GM19455 (cell line): ENCODE measurements around the gene FUS.
"Not testable (repeated sequence)": the region's sequence is repeated elsewhere in the genome, so short reads cannot be mapped to it uniquely, and the experiment has no call there.

Source experiments
- ATAC-seq: cut with Tn5 transposase; IDR thresholded peaks from one replicate; pipeline ENCODE4 v1.9.1; 2021; ENCODE audit not compliant: unreplicated experiment

FUS gene

DNA sequence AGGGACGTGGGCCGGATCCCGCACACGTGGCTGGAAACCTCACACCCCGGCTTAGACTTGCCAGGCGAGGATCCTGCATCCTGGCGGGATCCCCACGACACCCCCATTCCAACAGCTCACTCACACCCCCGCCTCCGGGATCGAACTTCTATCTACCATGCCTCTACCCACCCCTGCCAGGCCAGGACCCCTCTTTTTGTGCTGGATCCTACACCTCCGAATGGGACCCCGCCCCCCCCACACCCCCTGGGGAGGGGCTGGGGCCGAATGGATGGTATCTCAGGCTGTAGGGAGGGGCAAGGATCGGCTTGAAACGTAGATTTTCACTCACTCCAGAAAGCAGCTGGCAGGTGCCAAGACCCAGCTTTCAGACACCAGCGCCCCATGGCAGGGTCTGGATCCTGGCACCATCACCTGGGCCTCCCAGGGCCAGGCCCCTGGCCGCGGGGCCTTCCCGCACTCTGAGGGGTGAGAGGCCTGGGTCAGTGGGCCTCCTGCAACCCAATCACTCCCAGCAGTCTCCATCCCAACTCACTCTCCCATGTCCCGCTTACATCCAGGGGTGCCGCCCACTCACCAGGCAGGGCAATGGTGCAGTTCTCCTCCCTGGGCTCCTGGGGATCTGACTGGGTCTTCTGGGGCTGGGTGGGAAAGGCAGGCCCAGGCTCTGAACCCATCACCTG, 36.8 kb upstream of the FUS start:
- ATAC-seq = no peak

DNA sequence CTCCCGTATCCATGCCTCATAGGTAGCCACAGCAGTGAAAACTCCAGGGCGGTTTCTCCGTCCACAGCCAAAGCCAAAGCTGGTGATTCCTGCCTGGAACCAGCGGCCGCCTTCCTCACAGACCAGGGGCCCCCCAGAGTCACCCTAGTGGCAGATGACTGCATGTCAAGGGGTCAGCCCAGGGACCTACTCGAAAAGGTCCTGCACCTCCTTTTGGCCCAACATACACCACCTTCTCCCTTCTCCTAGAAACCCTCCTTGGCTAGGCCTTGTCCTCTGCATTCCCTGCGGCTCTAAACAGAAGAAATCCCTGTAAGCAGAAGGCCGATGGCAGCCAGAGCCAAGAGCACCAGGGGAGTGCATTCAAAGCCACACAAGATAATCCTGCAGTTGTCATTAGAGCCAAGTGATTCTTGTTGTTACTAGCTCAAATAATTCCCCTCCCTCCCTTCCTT, 36.2 kb upstream of the FUS start:
- no peak for ATAC-seq

DNA sequence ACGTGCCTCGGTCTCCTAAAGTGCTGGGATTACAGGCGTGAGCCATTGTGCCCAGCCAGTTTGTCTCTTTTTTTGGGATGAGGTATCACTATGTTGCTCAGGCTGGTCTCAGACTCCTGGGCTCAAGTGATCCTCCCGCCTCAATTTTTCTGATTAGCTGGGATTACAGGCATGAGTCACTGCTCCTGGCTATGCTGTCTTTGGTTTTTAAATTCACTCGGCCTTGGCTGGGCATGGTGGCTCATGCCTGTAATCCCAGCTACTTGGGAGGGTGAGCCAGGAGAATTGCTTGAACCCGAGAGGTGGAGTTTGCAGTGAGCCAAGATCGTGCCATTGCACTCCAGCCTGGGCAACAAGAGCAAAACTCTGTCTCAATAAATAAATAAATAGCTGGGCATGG, 35.5 kb upstream of the FUS start:
- not testable (repeated sequence) for ATAC-seq

DNA sequence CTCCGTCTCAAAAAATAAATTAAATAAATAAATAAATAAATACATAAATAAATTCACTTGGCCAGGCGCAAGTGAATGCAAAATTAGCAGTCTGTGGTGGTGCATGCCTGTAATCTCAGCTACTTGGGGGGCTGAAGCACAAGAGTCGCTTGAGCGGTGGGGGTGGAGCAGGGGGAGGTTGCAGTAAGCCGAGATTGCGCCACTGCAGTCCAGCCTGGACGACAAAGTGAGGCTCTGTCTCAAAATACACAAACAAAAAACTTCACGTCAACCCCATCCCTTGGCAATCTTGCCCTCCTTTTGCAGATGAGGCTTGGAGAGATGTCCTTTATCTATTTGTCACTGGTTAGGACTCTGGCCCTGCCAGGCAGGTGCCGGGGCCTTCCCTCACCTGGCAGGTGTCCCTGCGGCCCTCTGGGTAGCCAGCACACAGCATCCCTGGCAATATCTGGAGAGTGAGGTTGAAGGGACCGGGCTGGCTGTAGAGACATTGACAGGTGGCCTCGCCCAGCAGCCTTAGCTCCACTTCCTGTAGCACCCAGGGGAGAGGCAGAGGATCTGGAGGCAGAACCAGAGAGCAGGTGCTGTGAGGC, 34.4 kb upstream of the FUS start:
- ATAC-seq = no peak

DNA sequence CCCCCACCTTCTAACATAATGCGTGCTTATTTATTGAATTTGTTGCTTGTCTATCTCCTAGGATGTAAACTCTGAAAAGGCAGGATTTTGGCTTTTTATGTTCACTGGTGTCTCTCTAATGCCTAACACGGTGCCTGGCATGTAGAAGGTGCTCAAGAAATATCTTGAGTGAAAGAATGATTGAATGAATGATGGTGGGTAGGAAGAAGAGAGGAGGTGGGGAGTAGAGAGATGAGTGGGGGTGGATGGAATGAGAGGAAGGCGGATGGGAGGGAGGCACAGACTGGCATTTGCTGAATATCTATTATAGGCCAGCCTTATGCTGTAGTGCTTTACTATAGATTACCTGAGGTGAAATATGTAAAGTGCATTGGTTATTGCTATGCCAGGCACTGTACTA, 32.4 kb upstream of the FUS start:
- no peak for ATAC-seq

DNA sequence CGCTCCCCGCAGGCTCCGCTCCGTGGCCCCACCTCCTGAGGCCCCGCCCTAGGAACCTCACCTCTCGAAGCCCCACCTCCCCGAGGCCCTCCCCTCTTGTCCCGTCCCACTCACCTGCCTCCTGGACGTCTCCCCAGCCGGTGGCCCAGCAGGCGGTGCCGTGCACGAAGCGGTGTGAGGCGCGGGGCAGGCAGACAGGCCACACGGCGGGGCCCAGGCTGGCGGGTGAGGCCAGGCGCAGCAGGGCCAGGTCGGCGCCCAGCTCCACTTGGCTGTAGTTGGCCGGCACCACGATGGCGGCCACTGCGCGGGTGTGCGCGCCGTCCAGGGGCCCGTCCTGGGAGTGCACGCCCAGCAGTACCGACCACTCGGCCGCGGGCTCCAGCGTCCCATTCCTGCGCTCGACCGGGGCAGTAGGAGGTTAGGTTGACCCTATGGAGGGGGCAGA, 31.6 kb upstream of the FUS start:
- no peak for ATAC-seq

DNA sequence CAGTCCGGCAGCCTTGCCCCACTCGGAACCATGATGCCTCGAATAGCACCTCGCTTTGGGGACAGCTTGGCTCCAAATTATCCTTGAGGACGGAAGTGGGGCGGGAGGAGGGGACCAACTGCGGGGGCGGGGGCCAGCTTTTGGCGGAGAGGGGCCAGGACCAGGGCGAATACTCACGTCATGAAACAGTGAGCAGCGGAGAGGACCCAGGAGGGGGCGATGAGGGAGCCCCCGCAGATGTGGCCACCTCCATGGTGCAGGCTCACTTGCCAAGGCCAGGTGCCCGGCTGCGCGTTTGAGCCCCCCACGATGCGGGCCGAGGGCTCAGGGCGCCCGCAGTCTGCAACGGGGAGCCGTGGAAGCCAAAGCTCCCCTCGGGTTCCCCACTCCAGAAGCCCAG, 31.0 kb upstream of the FUS start:
- no peak for ATAC-seq

DNA sequence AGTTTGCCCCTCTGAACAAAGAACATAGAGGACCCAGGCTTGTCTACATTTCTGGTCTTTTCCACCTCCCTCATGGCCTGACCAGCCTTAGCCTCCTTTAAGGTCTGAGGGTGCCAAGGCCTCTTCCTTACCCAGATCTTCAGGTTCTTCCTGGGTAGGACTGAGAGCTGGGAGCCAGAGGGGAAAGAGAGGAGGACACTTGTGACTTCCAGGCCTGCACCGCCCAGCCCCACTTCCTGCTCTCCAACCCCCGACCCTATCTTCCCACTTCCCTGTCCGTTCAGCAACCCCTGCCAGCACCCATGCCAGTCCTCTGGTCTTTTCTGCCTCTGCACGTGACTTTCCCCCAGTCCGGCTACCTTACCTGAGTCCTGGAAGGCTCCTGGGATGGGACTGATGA, 30.6 kb upstream of the FUS start:
- no peak for ATAC-seq

DNA sequence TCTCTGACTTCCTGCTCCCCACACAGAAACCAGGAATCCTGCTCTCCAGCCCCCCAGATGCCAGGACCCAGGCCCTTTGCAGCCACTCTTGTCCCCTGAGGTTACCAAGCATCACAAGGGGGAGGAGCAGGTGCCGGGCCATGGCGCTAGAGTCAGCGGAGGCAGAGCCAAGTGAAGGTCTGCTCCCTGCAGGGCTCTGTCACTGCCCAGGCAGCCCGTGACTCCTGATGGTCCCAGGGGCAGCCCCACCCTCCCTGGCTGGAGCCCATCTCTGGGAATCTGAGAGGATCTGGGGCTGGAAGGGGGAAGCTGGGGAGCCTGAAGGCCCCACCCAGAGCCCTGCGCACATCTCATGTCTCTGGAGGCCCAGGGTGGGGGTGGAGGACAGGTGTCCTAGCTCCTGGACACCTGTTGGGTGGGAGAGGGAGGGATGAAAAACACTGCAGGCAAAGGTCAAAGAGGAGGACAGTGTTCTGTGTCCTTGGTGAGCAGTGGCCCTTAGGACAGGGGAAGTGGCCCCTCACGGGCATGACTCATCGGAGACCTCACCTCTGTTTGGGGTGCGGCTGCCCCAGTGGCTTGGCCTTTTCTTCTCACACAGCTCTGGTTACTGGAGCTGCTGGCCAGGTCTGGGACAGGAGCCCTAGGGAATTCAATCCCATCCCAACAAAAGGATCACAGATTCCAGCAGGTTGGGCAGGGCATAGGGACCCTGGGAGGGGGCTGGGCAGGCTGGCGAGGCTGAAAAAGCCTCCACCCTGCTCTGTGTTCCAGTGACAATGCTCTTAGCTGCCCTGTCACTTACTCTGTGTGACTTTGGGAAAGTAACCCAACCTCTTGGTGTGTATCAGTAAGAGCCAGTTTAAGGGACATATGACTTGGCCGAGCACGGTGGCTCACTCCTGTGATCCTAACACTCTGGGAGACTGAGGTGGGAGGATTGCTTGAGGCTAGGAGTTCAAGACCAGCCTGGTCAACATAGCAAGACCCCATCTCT, 29.7 kb upstream of the FUS start, which contains the start of gene PRSS36:
TSS of gene PRSS36 (minus strand) at position 173 of the 997 bp plus-strand sequence. CDS start at position 142, 31 bp downstream.
- ATAC-seq = no peak

DNA sequence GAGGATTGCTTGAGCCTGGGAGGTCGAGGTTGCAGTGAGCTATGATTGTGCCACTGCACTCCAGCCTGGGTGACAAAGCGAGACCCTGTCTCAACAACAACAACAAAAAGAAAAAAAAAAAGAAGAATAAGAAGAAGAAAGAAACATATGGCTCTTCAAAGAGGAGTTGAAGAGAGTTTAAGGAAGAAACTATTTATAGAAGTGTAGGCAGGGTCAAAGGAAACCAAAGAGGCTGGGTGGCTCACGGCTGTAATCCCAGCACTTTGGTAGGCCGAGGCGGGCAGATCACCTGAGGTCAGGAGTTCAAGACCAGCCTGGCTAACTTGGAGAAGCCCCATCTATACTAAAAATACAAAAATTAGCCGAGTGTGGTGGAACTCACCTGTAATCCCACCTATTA, 29.0 kb upstream of the FUS start:
- not testable (repeated sequence) for ATAC-seq

DNA sequence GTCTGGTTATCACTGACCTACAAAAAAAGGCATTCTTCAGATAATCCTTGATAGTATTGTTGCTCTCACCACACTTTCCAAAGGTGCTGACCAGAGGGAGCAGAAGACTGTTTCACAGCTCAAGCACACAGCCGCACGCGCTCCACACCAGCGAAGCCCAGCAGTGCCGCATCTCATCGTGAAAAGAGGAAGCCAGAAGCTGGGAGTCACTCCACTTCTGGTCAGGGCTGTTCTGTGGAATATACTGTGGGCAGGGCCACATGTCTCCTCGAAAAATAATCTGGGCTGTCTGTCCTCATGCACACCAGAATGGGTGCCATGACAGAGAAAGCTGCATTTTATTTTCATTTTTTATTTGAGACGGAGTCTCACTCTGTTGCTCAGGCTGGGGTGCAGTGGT, 22.8 kb upstream of the FUS start:
- ATAC-seq = no peak

DNA sequence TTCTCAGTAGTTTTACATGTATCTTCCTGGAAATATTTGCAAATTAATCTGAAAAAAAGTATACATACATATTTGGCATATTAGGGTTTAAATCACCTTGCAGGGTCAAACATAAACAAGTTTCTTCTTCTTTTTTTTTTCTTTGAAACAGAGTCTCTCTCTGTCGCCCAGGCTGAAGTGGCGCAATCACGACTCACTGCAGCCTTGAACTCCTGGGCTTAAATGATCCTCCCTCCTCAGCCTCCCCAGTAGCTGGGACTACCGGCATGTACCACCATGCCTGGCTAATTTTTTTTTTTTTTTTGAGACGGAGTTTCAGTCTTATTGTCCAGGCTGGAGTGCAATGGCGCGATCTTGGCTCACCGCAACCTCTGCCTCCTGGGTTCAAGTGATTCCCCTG, 12.6 kb upstream of the FUS start:
- no peak for ATAC-seq

DNA sequence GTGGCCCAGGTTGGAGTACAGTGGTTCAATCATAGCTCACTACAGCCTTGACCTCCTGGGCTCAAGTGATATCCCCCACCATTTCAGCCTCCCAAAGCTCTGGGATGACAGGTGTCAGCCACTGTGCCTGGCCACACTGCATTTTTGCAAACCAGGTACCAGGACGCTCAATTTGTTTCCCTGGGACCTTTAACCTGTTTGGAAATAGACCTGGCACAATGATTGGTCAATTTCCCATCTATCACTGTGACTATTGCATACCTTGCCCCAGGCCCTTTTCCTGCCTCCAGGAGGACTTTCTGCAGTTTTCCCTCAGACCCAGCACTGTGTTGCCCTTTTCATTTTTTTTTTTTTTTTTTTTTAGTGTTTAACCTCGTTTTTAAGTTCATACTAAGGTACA, 11.1 kb upstream of the FUS start:
- ATAC-seq = no peak

DNA sequence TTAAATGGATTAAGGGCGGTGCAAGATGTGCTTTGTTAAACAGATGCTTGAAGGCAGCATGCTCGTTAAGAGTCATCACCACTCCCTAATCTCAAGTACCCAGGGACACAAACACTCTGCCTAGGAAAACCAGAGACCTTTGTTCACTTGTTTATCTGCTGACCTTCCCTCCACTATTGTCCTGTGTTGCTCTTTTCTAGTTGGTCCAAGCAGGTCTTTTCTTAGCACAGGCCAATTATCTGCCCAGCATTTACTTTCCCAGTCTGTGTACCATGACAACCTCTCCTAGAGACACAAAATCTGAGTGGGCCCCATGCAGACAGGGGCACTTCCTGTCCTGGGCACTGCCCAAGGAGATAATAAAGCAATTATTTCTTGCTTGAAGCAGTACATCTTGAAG, 9.9 kb upstream of the FUS start:
- not testable (repeated sequence) for ATAC-seq

DNA sequence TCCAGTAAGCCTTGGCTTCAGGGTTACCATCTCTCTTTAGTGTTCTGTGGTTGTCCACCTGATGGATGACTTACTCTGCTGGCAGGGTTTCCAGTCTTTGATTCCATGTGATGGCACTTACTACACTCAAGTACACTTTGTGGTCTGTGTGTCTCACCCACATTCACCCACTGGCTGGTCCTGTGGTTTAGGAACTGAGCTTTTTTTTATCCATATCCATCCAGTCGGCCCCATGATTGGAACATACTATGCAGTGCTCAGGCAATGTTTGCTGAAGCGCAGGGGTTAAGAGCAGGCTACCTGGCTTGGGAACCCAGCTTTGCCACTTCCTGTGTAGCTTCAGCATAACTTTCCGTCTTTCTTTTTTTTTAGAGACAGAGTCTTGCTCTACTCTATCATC, 2.8 kb upstream of the FUS start:
- ATAC-seq = no peak

DNA sequence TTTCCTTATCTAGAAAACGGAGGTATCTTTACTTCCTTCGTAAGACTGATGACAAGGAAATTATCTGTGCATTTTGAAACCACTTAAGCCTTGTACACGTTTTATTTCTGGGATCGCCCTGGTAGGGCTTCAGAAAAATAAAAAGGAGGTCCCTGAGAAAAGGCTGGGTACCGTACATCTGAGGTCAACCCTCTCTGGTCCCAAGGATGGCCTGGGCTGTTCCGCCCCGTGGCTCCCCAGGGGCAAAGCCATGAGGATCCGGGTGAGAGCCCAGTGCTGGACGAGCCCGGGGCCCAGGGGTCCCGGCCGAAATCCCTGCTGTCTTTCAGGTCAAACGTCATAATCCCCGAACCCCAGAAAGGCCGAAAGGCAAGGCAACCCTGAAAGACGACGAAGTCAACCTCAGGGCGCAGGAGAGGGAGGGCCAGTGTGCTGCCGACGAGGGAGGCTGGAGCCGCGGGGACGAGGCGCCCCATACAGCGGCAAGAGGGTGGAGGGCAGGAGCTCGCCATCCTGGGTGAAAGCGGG, 656 bp upstream of the FUS start:
- ATAC-seq = no peak

DNA sequence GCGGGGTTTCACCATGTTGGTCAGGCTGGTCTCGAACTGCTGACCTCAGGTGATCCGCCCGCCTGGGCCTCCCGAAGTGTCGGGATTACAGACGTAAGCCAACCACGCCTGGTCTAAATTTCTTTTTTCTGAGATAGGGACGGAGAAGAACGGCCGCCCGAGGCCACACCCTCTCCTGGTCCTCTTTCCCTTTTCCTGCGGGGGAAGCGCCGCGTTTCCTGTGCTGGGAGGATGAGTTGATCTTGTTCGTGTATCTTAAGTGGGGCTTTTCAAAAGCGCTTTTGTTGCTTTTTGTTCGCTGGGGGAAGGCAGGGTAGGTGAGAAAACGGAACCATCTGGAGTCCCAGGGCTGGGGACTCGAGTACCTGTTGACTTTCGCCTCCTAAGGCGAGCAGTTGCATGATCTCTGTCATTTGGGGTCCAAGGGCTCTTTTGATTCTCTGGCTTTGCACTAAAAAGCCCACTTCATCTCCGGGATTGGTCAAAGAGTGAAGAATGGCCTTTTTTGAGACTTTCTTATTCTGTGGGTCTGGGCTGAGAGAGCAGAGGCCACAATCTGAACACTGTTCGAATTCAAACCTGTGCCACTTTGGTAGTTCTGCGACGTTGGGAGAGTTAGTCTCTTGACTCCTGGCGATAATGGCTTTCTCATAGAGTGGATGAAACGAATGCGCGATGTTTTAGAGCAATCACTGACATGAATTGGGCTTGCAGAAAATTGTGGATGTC, 1.3 kb downstream of the FUS start:
- ATAC-seq = no peak

DNA sequence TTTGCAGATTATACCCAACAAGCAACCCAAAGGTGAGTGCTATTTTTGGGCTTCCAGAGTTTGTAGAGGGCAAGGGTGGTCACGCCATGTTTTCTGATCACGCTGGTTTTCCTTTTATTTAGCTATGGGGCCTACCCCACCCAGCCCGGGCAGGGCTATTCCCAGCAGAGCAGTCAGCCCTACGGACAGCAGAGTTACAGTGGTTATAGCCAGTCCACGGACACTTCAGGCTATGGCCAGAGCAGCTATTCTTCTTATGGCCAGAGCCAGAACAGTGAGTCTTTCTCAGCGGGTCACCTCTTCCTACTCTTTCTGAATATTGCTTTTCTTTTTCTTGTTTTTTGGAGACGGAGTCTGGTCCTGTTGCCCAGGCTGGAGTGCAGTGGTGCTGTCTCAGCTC, 2.5 kb downstream of the FUS start:
- no peak for ATAC-seq

DNA sequence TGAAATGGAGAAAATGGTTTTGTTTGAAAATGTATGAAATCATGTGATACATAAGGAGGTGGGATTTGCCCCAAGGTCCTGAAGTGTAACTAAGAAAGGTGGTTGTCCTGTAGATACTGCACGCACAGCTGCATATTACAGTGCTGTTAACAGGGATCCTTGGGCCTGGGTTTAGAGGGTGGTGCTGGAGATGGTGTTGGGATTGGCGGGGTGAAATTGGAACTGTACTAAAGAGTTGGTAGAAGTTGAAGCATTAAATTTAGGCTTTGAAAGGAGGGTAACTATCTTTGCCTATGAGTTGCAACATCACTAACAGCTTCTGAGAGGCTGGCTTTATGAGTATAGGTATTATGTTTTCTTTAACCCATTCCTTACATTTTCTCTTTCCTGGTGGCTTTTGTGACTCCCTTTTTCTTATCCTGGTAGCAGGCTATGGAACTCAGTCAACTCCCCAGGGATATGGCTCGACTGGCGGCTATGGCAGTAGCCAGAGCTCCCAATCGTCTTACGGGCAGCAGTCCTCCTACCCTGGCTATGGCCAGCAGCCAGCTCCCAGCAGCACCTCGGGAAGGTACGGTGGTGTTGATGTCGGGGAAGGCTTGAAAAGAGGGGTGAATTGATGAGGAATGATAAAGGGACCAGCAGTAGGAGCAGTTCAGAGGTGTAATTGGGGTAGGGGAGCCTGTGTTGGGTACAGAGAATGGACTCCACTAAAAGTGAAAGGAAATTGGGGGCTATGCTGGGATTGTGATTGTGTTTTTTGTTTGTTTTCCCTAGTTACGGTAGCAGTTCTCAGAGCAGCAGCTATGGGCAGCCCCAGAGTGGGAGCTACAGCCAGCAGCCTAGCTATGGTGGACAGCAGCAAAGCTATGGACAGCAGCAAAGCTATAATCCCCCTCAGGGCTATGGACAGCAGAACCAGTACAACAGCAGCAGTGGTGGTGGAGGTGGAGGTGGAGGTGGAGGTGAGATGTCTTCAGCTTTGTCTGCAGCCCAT, 3.8 kb downstream of the FUS start:
- no peak for ATAC-seq
